B cell (primary cell): Measurements from ENCODE around the gene FOXD4.
"Not testable (repeated sequence)": the region's sequence is repeated elsewhere in the genome, so short reads cannot be mapped to it uniquely, and the experiment has no call there.

Source experiments
- CTCF ChIP-seq: fragments of 200-600 bp; IDR thresholded peaks from one replicate; pipeline ENCODE4 v1.8.0; 2022; ENCODE audit warnings: antibody characterized with exemption, mild to moderate bottlenecking
- EZH2 ChIP-seq: IDR thresholded peaks from 2 replicates; pipeline ENCODE4 v1.6.1; 2012; ENCODE audit warnings: borderline replicate concordance, low read depth, mild to moderate bottlenecking, moderate library complexity, low read length; ENCODE audit not compliant: insufficient read depth, poor library complexity, severe bottlenecking

- not testable (repeated sequence) for TF ChIP-seq CTCF, EZH2
These were observed 23.2 kb downstream of the FOXD4 start for GRCh38 chr9:94992-95391.
